ENCODE results near the gene METTL16.

The METTL16 gene

GRCh38 chr17:2384439-2385127 is 127.1 kb downstream of the METTL16 start:
- no peak overlapping the region for H3K4me3 ChIP-seq (ENCODE audit: low read depth, low read length)
- in situ Hi-C loops (cut with HindIII; ENCODE audit: low sequenced_read_pairs): no loop called here
- no peak for TF ChIP-seq CTCF (IDR thresholded peaks at IDR 0.05; ENCODE audit: low read depth, low read length)
- no peak for DNase-seq (ENCODE audit: low read depth, low spot score)

- no peak for DNase-seq (ENCODE audit: low read depth, low spot score)
- no peak for TF ChIP-seq CTCF (IDR thresholded peaks at IDR 0.05; ENCODE audit: low read depth, low read length)
- H3K4me3 ChIP-seq (ENCODE audit: low read depth, low read length): no peak overlapping the region
- in situ Hi-C loops (cut with HindIII; ENCODE audit: low sequenced_read_pairs): no loop called here
Measured at GRCh38 chr17:2383628-2384167, 128.0 kb downstream of the METTL16 start.

- no peak overlapping the region for H3K4me3 ChIP-seq (ENCODE audit: low read depth, low read length)
- in situ Hi-C loops (cut with HindIII; ENCODE audit: low sequenced_read_pairs): no loop called here
- DNase-seq (ENCODE audit: low read depth, low spot score): no peak
- no peak for TF ChIP-seq CTCF (IDR thresholded peaks at IDR 0.05; ENCODE audit: low read depth, low read length)
Measured at GRCh38 chr17:2380950-2381649, 130.6 kb downstream of the METTL16 start.

GRCh38 chr17:2380226-2380922 is 131.3 kb downstream of the METTL16 start:
- DNase-seq (ENCODE audit: low read depth, low spot score): no peak
- TF ChIP-seq CTCF (IDR thresholded peaks at IDR 0.05; ENCODE audit: low read depth, low read length): no peak
- in situ Hi-C loops (cut with HindIII; ENCODE audit: low sequenced_read_pairs): no loop called here
- H3K4me3 ChIP-seq (ENCODE audit: low read depth, low read length): no peak overlapping the region

- DNase-seq (ENCODE audit: low read depth, low spot score): no peak
- in situ Hi-C loops (cut with HindIII; ENCODE audit: low sequenced_read_pairs): no loop called here
- TF ChIP-seq CTCF (IDR thresholded peaks at IDR 0.05; ENCODE audit: low read depth, low read length): no peak
- H3K4me3 ChIP-seq (ENCODE audit: low read depth, low read length): no peak overlapping the region
Measured at GRCh38 chr17:2379489-2380225, 132.0 kb downstream of the METTL16 start.

- TF ChIP-seq CTCF (IDR thresholded peaks at IDR 0.05; ENCODE audit: low read depth, low read length): no peak
- DNase-seq (ENCODE audit: low read depth, low spot score): no peak
- no peak overlapping the region for H3K4me3 ChIP-seq (ENCODE audit: low read depth, low read length)
- in situ Hi-C loops (cut with HindIII; ENCODE audit: low sequenced_read_pairs): no loop called here
Measured at GRCh38 chr17:2378905-2379304, 132.8 kb downstream of the METTL16 start.
